ENCODE results near the gene ADNP2. TPM values are rescaled to one million over a fixed set of nuclear protein-coding genes. Genes with fewer than 3 reads are reported as not detected.

Gene ADNP2
- total and polyA plus RNA-seq, 11 donors = 3.0 to 13.1 (median 8.8) TPM

DNA sequence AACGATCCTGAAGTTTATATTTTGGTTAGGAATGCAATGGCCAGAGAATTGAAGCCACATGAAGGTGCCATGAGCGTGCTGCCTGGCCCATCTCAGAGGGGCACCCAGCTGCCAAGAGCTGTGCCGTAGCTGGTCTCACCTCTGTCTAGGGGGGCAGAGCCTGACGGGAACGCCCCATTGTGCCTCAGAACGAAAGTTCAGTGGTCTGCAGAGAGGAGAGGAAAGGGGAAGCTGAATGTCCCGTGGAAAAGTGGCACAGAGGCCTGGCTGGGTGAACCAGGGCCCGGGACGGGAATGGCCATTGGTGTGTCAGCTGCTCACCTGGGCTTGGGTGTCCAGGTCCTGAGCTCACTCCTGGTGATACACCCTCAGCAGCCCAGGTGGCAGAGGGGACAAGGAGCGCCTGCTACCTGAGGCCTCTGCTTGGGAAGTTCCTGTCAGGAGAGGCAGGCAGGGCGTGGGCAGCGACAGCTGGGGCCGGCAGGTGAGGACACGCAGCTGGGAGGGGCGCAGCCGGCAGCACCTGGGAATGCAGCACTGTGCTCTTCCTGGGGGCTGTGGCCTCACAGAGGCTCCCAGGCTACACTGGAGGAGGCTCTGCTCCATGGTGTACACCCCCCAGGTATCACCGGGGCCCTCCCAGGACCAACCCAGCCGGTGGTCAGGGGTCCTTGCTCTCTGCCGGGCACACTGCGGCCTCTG lies 70.9 kb downstream of the ADNP2 start:
- intact Hi-C loops (cut with DNase I) = no loop called here
- Histone ChIP-seq H3K36me3 (no peaks in the 10 kb centered on the region), H3K4me3 (no peak overlapping the region), H3K9me3 (no peaks in the 10 kb centered on the region), H3K27me3 (no peaks in the 10 kb centered on the region), H3K27ac (no peak overlapping the region), H3K4me1 (no peaks in the 10 kb centered on the region)
- 87 to 91% (median 89%) methylated on average over 15 to 20 of the region's 20 CpGs for WGBS, 4 donors
- no peak for ATAC-seq
- DNase-seq = peak in 1 of 5 donors; percentile 11
- TF ChIP-seq, protein P1, sequence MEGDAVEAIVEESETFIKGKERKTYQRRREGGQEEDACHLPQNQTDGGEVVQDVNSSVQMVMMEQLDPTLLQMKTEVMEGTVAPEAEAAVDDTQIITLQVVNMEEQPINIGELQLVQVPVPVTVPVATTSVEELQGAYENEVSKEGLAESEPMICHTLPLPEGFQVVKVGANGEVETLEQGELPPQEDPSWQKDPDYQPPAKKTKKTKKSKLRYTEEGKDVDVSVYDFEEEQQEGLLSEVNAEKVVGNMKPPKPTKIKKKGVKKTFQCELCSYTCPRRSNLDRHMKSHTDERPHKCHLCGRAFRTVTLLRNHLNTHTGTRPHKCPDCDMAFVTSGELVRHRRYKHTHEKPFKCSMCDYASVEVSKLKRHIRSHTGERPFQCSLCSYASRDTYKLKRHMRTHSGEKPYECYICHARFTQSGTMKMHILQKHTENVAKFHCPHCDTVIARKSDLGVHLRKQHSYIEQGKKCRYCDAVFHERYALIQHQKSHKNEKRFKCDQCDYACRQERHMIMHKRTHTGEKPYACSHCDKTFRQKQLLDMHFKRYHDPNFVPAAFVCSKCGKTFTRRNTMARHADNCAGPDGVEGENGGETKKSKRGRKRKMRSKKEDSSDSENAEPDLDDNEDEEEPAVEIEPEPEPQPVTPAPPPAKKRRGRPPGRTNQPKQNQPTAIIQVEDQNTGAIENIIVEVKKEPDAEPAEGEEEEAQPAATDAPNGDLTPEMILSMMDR (IDR thresholded peaks at IDR 0.05) = no peak
- TF ChIP-seq POLR2A (IDR thresholded peaks at IDR 0.05) = no peak

DNA sequence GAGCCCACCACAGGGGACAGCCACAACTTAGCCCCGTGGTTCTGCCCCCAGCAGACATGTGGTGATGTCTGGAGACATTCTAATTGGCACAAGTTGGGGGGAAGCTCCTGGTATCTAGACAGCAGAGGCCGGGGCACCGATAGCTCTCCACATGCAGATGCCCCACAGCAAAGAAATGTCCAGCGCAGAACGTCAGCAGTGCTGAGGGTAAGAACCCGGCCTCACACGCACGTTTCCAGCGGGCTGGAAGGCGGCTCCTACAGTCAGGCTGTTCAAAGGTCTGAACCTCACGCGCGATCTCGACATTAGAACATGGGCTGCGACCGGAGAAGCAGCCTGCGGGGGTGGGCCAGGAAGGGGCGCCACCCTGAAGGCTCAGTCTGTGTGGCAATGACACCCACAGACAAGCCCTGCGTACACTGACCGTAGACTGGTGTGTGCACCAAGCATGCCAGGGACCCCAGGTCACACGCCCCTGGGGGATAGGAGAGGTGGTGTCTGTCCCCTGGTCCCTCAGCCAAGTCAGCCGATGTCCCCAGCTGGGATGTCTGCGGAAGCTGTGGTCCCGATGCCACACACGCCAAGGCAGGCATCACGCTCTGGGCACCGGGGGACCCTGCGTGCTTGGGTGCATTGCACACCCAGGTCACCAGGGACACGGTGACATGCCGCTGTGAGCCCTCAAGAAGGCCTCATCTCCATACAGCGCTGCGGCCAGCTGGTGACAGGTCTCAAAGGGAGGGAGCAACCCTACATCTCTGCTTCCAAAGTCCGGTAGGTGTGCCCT lies 71.9 kb downstream of the ADNP2 start:
- WGBS, 4 donors = 91 to 95% (median 93%) methylated on average over 17 to 33 of the region's 33 CpGs
- intact Hi-C loops (cut with DNase I) = no loop called here
- Histone ChIP-seq H3K4me1 (no peaks in the 10 kb centered on the region), H3K27me3 (no peaks in the 10 kb centered on the region), H3K36me3 (no peaks in the 10 kb centered on the region), H3K27ac (no peak overlapping the region), H3K9me3 (no peaks in the 10 kb centered on the region), H3K4me3 (no peak overlapping the region)
- ATAC-seq (no peak), DNase-seq (peak in 1 of 5 donors; percentile 14)
- TF ChIP-seq, protein P1 (IDR thresholded peaks at IDR 0.05) = no peak
- no peak for TF ChIP-seq POLR2A (IDR thresholded peaks at IDR 0.05)

DNA sequence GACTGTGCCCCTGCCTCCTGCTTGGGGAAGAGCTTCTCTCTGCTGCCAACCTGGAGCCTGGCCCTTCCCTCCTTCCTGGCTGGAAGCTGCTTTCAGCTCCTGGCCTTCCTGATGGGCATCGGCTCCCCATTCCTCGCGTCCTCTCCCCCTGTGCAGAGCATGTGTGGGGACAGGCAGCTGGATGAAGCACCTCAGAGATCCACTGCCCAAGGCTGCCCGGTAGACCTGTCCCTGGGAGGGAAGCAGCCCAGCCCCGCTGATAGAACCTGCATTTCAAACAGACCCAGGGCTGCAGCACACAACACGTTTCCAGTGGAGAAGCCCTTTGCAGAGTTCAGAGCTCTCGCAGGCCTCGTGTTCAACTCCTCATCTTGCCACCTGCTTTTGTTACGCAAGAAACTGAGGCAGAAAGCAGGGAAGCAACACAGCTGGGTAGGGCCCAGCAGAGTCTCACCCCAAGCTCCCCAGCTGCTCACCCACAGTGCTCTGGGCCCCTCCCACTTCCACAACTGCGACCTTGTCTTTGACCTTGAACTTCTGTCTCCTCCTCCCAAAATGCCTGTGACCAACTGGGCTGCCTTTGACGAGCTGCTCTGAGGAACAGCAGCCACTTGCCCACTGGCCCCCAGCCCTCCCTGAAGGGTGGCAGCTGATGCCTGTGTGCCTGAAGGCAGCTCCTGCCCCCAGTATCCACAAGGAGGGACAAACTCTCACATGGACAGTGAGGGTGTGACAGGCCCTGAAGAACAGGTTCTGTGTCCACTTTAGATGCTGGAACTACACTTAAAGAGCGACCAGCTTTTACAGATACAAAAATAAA lies 72.8 kb downstream of the ADNP2 start:
- H3K9me3 ChIP-seq = no peaks in the 10 kb centered on the region
- intact Hi-C loops (cut with DNase I) = no loop called here
- H3K27me3 ChIP-seq = no peaks in the 10 kb centered on the region
- H3K4me1 ChIP-seq = no peaks in the 10 kb centered on the region
- 75 to 77% (median 76%) methylated on average over 8 to 12 of the region's 12 CpGs for WGBS, 4 donors
- DNase-seq (peak in 1 of 5 donors; percentile 14), ATAC-seq (no peak)
- no peak overlapping the region for H3K4me3 ChIP-seq
- H3K27ac ChIP-seq = no peak overlapping the region
- TF ChIP-seq, protein P1 (IDR thresholded peaks at IDR 0.05) = no peak
- no peak for TF ChIP-seq POLR2A (IDR thresholded peaks at IDR 0.05)
- no peaks in the 10 kb centered on the region for H3K36me3 ChIP-seq

DNA sequence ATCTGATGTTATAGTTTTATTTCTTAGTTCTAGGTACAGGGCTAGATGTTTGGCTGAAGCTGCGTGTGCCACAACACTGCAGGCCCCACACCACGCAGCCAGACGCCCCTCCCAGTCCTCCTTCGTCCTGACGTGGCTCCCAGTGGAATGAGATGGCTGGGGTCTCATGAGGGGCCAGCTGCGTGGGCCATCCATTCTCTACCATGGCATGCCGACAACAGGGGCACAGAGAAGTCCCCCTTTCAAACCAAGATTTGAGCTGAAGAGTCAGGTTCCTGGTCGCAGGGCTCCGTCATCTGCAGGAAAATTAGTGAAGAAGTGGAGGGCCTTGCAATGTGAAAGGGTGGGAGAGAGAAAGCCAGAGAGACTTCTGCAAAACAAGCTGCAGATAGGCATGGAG lies 73.8 kb downstream of the ADNP2 start:
- H3K4me3 ChIP-seq = no peak overlapping the region
- H3K4me1 ChIP-seq = no peaks in the 10 kb centered on the region
- ATAC-seq = no peak
- no peaks in the 10 kb centered on the region for H3K9me3 ChIP-seq
- intact Hi-C loops (cut with DNase I) = no loop called here
- H3K27ac ChIP-seq = no peak overlapping the region
- H3K27me3 ChIP-seq = no peaks in the 10 kb centered on the region
- 83 to 87% (median 86%) methylated on average over 7 to 9 of the region's 9 CpGs for WGBS, 4 donors
- no peaks in the 10 kb centered on the region for H3K36me3 ChIP-seq
- DNase-seq = peak in 1 of 5 donors; percentile 3
- TF ChIP-seq POLR2A (IDR thresholded peaks at IDR 0.05) = no peak
- TF ChIP-seq, protein P1 (IDR thresholded peaks at IDR 0.05) = no peak

All from heart left ventricle (tissue), 16 donors.